Smooth muscle cell (in vitro differentiated cells): ENCODE data around the gene GRIK5. TPM values are rescaled to one million over a fixed set of nuclear protein-coding genes. Genes with fewer than 3 reads are reported as not detected.

Experiments
- DNase-seq: peaks from one replicate; lab custom pipeline; 2025; ENCODE audit not compliant: unreplicated experiment; lab: John Stamatoyannopoulos, UW
- H2AFZ ChIP-seq: fragments of 200-600 bp; sonication (generic); 2 replicates; pipeline ENCODE4 v1.6.0; 2016; ENCODE audit warnings: antibody characterized with exemption, low read depth, mild to moderate bottlenecking
- H3F3A ChIP-seq: fragments of 200-600 bp; sonication (generic); 2 replicates; pipeline ENCODE4 v1.6.0; 2017; ENCODE audit warnings: antibody characterized with exemption, low read depth
- H3K27ac ChIP-seq: fragments of 200-600 bp; sonication (generic); 2 replicates; pipeline ENCODE4 v1.5.1; 2016; ENCODE audit warnings: low read depth, mild to moderate bottlenecking
- H3K27me3 ChIP-seq: fragments of 200-600 bp; sonication (generic); 2 replicates; pipeline ENCODE4 v1.6.1; 2016; ENCODE audit warnings: low read depth, mild to moderate bottlenecking
- H3K36me3 ChIP-seq: fragments of 200-600 bp; sonication (generic); 2 replicates; pipeline ENCODE4 v1.5.1; 2016; ENCODE audit warnings: low read depth
- H3K4me1 ChIP-seq: fragments of 200-600 bp; sonication (generic); 2 replicates; pipeline ENCODE4 v1.5.1; 2016; ENCODE audit warnings: low read depth
- H3K4me2 ChIP-seq: fragments of 200-600 bp; sonication (generic); 2 replicates; pipeline ENCODE4 v1.6.0; 2016; ENCODE audit warnings: mild to moderate bottlenecking
- H3K4me3 ChIP-seq: fragments of 200-600 bp; sonication (generic); 2 replicates; pipeline ENCODE4 v1.5.1; 2016; ENCODE audit warnings: mild to moderate bottlenecking
- H3K79me2 ChIP-seq: fragments of 200-600 bp; sonication (generic); 2 replicates; pipeline ENCODE4 v1.6.0; 2016; ENCODE audit warnings: low read depth, mild to moderate bottlenecking
- H3K9ac ChIP-seq: fragments of 200-600 bp; sonication (generic); 2 replicates; pipeline ENCODE4 v1.6.0; 2016; ENCODE audit warnings: low read depth
- H3K9me3 ChIP-seq: fragments of 200-600 bp; sonication (generic); replicated peaks from 2 replicates; pipeline ENCODE4 v1.5.1; 2016; ENCODE audit warnings: low read depth
- H4K20me1 ChIP-seq: fragments of 200-600 bp; sonication (generic); 2 replicates; pipeline ENCODE4 v1.6.0; 2016; ENCODE audit warnings: low read depth
- CTCF ChIP-seq: fragments of 200-600 bp; sonication (generic); IDR thresholded peaks from 2 replicates; pipeline ENCODE4 v1.5.1; 2017; ENCODE audit warnings: borderline replicate concordance, mild to moderate bottlenecking, antibody characterized with exemption; ENCODE audit not compliant: insufficient read depth, poor library complexity, severe bottlenecking
- WGBS: methylation state at CpG from one replicate; pipeline ENCODE4 v1.1.7; 2016; ENCODE audit warnings: low lambda C conversion rate; 5-methylcytosine and 5-hydroxymethylcytosine counted together
- polyA plus RNA-seq: library from polyadenylated mRNA; unstranded; fragments of >200 nt; fragmentation: Nextera tagmentation; extraction: Ambion mirVana; gene quantifications from 2 replicates; pipeline ENCODE4 v1.2.1, GENCODE V29; 2016
- total RNA-seq: library from RNA; depleted of rRNA; stranded (reverse); fragments of >200 nt; gene quantifications from 2 replicates; pipeline ENCODE4 v1.2.3, GENCODE V29; 2014

Gene GRIK5
- total and polyA plus RNA-seq, 2 experiments from 2014 or later: 0.67 to 2.0 TPM

GRCh38 chr19:42065051-42065450 is 5.0 kb downstream of the GRIK5 start:
- H3K79me2 ChIP-seq: no peaks in the 10 kb centered on the region
- no peak overlapping the region for H3K27ac ChIP-seq
- no peak overlapping the region for H3K4me2 ChIP-seq
- DNase-seq: no peak
- no peaks in the 10 kb centered on the region for H3F3A ChIP-seq
- no peaks in the 10 kb centered on the region for H3K9me3 ChIP-seq
- TF ChIP-seq CTCF: no peak
- peaks cover 27% of the 10 kb centered on the region for H3K27me3 ChIP-seq
- H4K20me1 ChIP-seq: no peaks in the 10 kb centered on the region
- no peak overlapping the region for H3K9ac ChIP-seq
- WGBS: 95% methylated on average over 13 of the region's 13 CpGs
- H3K36me3 ChIP-seq: no peaks in the 10 kb centered on the region
- no peak overlapping the region for H3K4me3 ChIP-seq
- no peak overlapping the region for H2AFZ ChIP-seq
- H3K4me1 ChIP-seq: peaks cover 4% of the 10 kb centered on the region

GRCh38 chr19:42064432-42064831 is 5.6 kb downstream of the GRIK5 start:
- no peak for TF ChIP-seq CTCF
- 91% methylated on average over 6 of the region's 6 CpGs for WGBS
- H4K20me1 ChIP-seq: no peaks in the 10 kb centered on the region
- no peaks in the 10 kb centered on the region for H3F3A ChIP-seq
- DNase-seq: no peak
- no peaks in the 10 kb centered on the region for H3K79me2 ChIP-seq
- no peak overlapping the region for H3K4me2 ChIP-seq
- H3K4me1 ChIP-seq: peaks cover 4% of the 10 kb centered on the region
- H2AFZ ChIP-seq: no peak overlapping the region
- no peak overlapping the region for H3K27ac ChIP-seq
- H3K36me3 ChIP-seq: no peaks in the 10 kb centered on the region
- H3K9me3 ChIP-seq: no peaks in the 10 kb centered on the region
- H3K4me3 ChIP-seq: no peak overlapping the region
- H3K27me3 ChIP-seq: peaks cover 21% of the 10 kb centered on the region
- H3K9ac ChIP-seq: no peak overlapping the region

GRCh38 chr19:42062381-42062780 is 7.6 kb downstream of the GRIK5 start:
- H3K27me3 ChIP-seq: peaks cover 2% of the 10 kb centered on the region
- no peak overlapping the region for H3K4me3 ChIP-seq
- no peak overlapping the region for H2AFZ ChIP-seq
- H3K79me2 ChIP-seq: no peaks in the 10 kb centered on the region
- no peak for DNase-seq
- 92% methylated on average over 16 of the region's 16 CpGs for WGBS
- no peaks in the 10 kb centered on the region for H4K20me1 ChIP-seq
- H3K27ac ChIP-seq: no peak overlapping the region
- H3F3A ChIP-seq: no peaks in the 10 kb centered on the region
- no peaks in the 10 kb centered on the region for H3K9me3 ChIP-seq
- no peak overlapping the region for H3K4me2 ChIP-seq
- no peak overlapping the region for H3K9ac ChIP-seq
- no peaks in the 10 kb centered on the region for H3K36me3 ChIP-seq
- TF ChIP-seq CTCF: no peak
- H3K4me1 ChIP-seq: no peaks in the 10 kb centered on the region

GRCh38 chr19:42060117-42060516 is 9.9 kb downstream of the GRIK5 start:
- H3K4me2 ChIP-seq: no peak overlapping the region
- H4K20me1 ChIP-seq: no peaks in the 10 kb centered on the region
- no peaks in the 10 kb centered on the region for H3K27me3 ChIP-seq
- TF ChIP-seq CTCF: no peak
- no peak overlapping the region for H2AFZ ChIP-seq
- no peaks in the 10 kb centered on the region for H3K9me3 ChIP-seq
- no peak overlapping the region for H3K27ac ChIP-seq
- no peaks in the 10 kb centered on the region for H3K4me1 ChIP-seq
- no peak overlapping the region for H3K4me3 ChIP-seq
- H3K79me2 ChIP-seq: no peaks in the 10 kb centered on the region
- no peaks in the 10 kb centered on the region for H3F3A ChIP-seq
- no peak for DNase-seq
- WGBS: 95% methylated on average over 3 of the region's 3 CpGs
- no peak overlapping the region for H3K9ac ChIP-seq
- H3K36me3 ChIP-seq: no peaks in the 10 kb centered on the region
